ENCODE data around the gene ZNF428. TPM values are rescaled to one million over a fixed set of nuclear protein-coding genes. Genes with fewer than 3 reads are reported as not detected.

ZNF428 gene
- total RNA-seq, 1 donor from 2014 or later: 29.6 TPM

DNA sequence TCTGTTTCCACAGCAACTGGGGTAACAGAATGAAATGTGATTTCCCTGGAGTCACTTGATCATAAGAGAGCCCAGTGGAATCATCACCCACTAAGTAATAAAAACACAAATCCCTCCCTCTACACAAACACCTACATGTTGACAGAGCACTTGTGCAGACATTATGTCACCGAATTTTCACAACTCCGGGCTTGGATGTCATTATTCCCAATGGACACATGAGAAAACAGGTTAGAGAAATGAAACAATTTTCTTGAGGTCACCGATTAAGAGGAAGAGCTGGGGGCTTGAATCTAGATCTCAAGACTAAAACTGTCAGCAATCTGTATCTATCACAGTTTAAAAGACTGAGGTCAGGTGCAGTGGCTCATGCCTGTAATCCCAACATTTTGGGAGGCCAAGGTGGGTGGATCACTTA is 47.2 kb downstream of the ZNF428 start:
- Histone ChIP-seq H3K4me1 (peaks cover 15% of the 10 kb centered on the region), H3K4me3 (no peak overlapping the region), H3K36me3 (peaks cover 8% of the 10 kb centered on the region), H3K9me3 (no peaks in the 10 kb centered on the region), H3K27ac (no peak overlapping the region), H3K27me3 (ENCODE audit: low read depth) (no peaks in the 10 kb centered on the region)
- intact Hi-C loops (cut with DNase I): no loop called here
- DNase-seq (no peak), ATAC-seq (peak in 1 of 2 donors; percentile 20)
- TF ChIP-seq, protein P1, sequence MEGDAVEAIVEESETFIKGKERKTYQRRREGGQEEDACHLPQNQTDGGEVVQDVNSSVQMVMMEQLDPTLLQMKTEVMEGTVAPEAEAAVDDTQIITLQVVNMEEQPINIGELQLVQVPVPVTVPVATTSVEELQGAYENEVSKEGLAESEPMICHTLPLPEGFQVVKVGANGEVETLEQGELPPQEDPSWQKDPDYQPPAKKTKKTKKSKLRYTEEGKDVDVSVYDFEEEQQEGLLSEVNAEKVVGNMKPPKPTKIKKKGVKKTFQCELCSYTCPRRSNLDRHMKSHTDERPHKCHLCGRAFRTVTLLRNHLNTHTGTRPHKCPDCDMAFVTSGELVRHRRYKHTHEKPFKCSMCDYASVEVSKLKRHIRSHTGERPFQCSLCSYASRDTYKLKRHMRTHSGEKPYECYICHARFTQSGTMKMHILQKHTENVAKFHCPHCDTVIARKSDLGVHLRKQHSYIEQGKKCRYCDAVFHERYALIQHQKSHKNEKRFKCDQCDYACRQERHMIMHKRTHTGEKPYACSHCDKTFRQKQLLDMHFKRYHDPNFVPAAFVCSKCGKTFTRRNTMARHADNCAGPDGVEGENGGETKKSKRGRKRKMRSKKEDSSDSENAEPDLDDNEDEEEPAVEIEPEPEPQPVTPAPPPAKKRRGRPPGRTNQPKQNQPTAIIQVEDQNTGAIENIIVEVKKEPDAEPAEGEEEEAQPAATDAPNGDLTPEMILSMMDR (IDR thresholded peaks at IDR 0.05): no peak

GRCh38 chr19:43570174-43570791 is 49.1 kb downstream of the ZNF428 start:
- H3K27ac ChIP-seq: no peak overlapping the region
- H3K27me3 ChIP-seq (ENCODE audit: low read depth): no peaks in the 10 kb centered on the region
- intact Hi-C loops (cut with DNase I): no loop called here
- TF ChIP-seq, protein P1 (IDR thresholded peaks at IDR 0.05): no peak
- DNase-seq: no peak
- ATAC-seq: no peak
- peaks cover 10% of the 10 kb centered on the region for H3K4me1 ChIP-seq
- no peaks in the 10 kb centered on the region for H3K9me3 ChIP-seq
- peaks cover 8% of the 10 kb centered on the region for H3K36me3 ChIP-seq
- no peak overlapping the region for H3K4me3 ChIP-seq

DNA sequence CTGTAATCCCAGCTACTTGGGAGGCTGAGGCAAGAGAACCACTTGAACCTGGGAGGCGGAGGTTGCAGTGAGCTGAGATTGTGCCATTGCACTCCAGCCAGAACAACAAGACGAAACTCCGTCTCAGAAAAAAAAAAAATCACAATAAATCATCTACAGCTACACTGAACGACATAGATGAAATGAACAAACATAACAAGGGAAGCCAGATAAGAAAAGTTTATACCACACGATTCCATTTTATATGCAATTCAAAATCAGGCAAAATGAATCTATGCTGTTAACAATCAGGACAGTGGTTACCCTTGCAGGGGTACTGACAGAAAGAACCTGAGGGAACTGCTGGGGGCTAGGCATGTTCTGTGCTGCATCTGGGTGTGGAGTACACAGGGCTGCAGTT is 49.8 kb downstream of the ZNF428 start:
- no peak for DNase-seq
- Histone ChIP-seq H3K27ac (no peak overlapping the region), H3K27me3 (ENCODE audit: low read depth) (no peaks in the 10 kb centered on the region), H3K4me1 (peaks cover 7% of the 10 kb centered on the region), H3K4me3 (no peak overlapping the region), H3K9me3 (no peaks in the 10 kb centered on the region), H3K36me3 (peaks cover 8% of the 10 kb centered on the region)
- intact Hi-C loops (cut with DNase I): no loop called here
- ATAC-seq: no peak
- TF ChIP-seq, protein P1 (IDR thresholded peaks at IDR 0.05): no peak

GRCh38 chr19:43564800-43565199 is 54.6 kb downstream of the ZNF428 start:
- DNase-seq (no peak), ATAC-seq (no peak)
- Histone ChIP-seq H3K9me3 (no peaks in the 10 kb centered on the region), H3K4me1 (peaks cover 22% of the 10 kb centered on the region), H3K27me3 (ENCODE audit: low read depth) (no peaks in the 10 kb centered on the region), H3K27ac (no peak overlapping the region), H3K4me3 (no peak overlapping the region), H3K36me3 (peaks cover 32% of the 10 kb centered on the region)
- intact Hi-C loops (cut with DNase I): no loop called here
- TF ChIP-seq, protein P1 (IDR thresholded peaks at IDR 0.05): no peak

- ATAC-seq (no peak), DNase-seq (no peak)
- Histone ChIP-seq H3K36me3 (peaks cover 36% of the 10 kb centered on the region), H3K4me1 (peaks cover 22% of the 10 kb centered on the region), H3K27me3 (ENCODE audit: low read depth) (no peaks in the 10 kb centered on the region), H3K27ac (peak overlapping the region; percentile 80), H3K9me3 (no peaks in the 10 kb centered on the region), H3K4me3 (no peak overlapping the region)
- intact Hi-C loops (cut with DNase I): no loop called here
- TF ChIP-seq, protein P1 (IDR thresholded peaks at IDR 0.05): no peak
Observed at GRCh38 chr19:43563816-43564457, 55.5 kb downstream of the ZNF428 start.
